ENCODE results near the gene NUP188.

NUP188 gene

GRCh38 chr9:128913048-128913900 lies 34.2 kb upstream of the NUP188 start:
- peak in 1 of 56 donors; percentile 34 for DNase-seq

GRCh38 chr9:128913995-128914772 lies 33.3 kb upstream of the NUP188 start:
- no peak for DNase-seq

GRCh38 chr9:128916204-128916603 lies 31.3 kb upstream of the NUP188 start:
- peak in 3 of 56 donors; percentile 14 to 56 (median 14) for DNase-seq

GRCh38 chr9:128916745-128917144 lies 30.8 kb upstream of the NUP188 start:
- no peak for DNase-seq

- peak in 44 of 56 donors; percentile 23 to 83 (median 52) for DNase-seq
These were observed 30.2 kb upstream of the NUP188 start for GRCh38 chr9:128917151-128917849.

- no peak for DNase-seq
These were observed 28.6 kb upstream of the NUP188 start for GRCh38 chr9:128918921-128919320.

GRCh38 chr9:128919402-128920089 lies 28.0 kb upstream of the NUP188 start:
- DNase-seq, result no peak

GRCh38 chr9:128920381-128921058 lies 27.0 kb upstream of the NUP188 start, which contains the start of gene PHYHD1:
Gene PHYHD1 (plus strand): TSS chr9:128920982. CDS start chr9:128922324, 1,342 bp downstream.
- peak in 53 of 56 donors; percentile 32 to 89 (median 68) for DNase-seq

GRCh38 chr9:128921881-128922763 lies 25.4 kb upstream of the NUP188 start:
- DNase-seq, result peak in 8 of 56 donors; percentile 12 to 46 (median 24)

GRCh38 chr9:128923493-128923883 lies 24.0 kb upstream of the NUP188 start:
- no peak for DNase-seq

- peak in 28 of 56 donors; percentile 13 to 73 (median 32) for DNase-seq
These were observed 19.6 kb upstream of the NUP188 start for GRCh38 chr9:128927731-128928411.

- peak in 2 of 56 donors; percentile 6 to 30 for DNase-seq
These were observed 18.9 kb upstream of the NUP188 start for GRCh38 chr9:128928624-128929023.

- no peak for DNase-seq
These were observed 17.9 kb upstream of the NUP188 start for GRCh38 chr9:128929560-128929959.

- no peak for DNase-seq
These were observed 13.8 kb upstream of the NUP188 start for GRCh38 chr9:128933731-128934130.

GRCh38 chr9:128936171-128936865 lies 11.2 kb upstream of the NUP188 start:
- DNase-seq, result no peak

GRCh38 chr9:128937310-128938165 lies 10.0 kb upstream of the NUP188 start:
- no peak for DNase-seq

Data from nucleus accumbens (tissue), 56 donors.